ENCODE results near the gene TBC1D5. TPM values are rescaled to one million over a fixed set of nuclear protein-coding genes. Genes with fewer than 3 reads are reported as not detected.

The TBC1D5 gene
- total and polyA plus RNA-seq, 2 donors (not counting 1 experiment from before 2014, with no cell fraction given) = 22.6 to 111 TPM

DNA sequence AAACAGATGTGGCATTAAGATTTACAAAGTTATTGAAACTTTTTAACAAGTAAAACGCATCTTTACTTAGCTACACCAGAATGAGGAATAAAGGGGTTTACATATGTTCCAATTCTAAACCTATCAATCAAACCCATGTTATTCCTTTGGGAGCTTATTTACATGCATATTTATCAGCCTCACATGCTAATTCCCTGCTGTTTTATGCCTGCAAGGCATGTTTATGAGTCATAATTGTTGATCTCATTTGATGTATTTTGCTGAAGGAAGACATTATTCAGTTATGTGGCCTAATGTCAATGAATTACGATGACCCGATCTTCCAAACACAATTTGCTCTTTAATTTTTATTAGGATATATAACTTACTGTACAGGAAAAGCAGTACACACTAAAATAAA is 272.9 kb downstream of the TBC1D5 start:
- Histone ChIP-seq H3K4me1 (ENCODE audit: control insufficient read depth in 2 of 2, insufficient read depth in 2 of 2, low read length in 2 of 2) (no peaks in the 10 kb centered on the region), H3K27ac (ENCODE audit: low read length in 2 of 2) (no peak overlapping the region), H3K4me3 (ENCODE audit: control extremely low read depth in 1 of 5, extremely low read depth in 1 of 5, insufficient read depth in 1 of 5, low read depth in 2 of 5, low read length in 4 of 5) (no peak overlapping the region), H3K36me3 (replicated peaks in 1 of 2; ENCODE audit: control extremely low read depth in 1 of 2, control insufficient read depth in 1 of 2, extremely low read depth in 1 of 2, insufficient read depth in 2 of 2, low read length in 1 of 2) (peaks cover 0 to 5% of the 10 kb centered on the region in 2 experiments), H2AFZ (ENCODE audit: insufficient read depth, low read depth, low read length, poor library complexity, severe bottlenecking) (no peak overlapping the region), H3K9me3 (ENCODE audit: control extremely low read depth in 1 of 3, control insufficient read depth in 2 of 3, insufficient read depth in 1 of 3, low read length in 2 of 3) (no peaks in the 10 kb centered on the region), H4K20me1 (ENCODE audit: control insufficient read depth, insufficient read depth, low read length, poor library complexity, severe bottlenecking) (peaks cover 6% of the 10 kb centered on the region), H3K79me2 (ENCODE audit: control insufficient read depth, insufficient read depth, low read length) (peaks cover 5% of the 10 kb centered on the region), H3K27me3 (replicated peaks in 1 of 4; ENCODE audit: control extremely low read depth in 1 of 4, control insufficient read depth in 3 of 4, insufficient read depth in 4 of 4, low read length in 3 of 4) (no peaks in the 10 kb centered on the region), H3K4me2 (replicated peaks; ENCODE audit: low read depth, low read length, poor library complexity, severe bottlenecking) (no peak overlapping the region), H3K9ac (ENCODE audit: low read length) (no peak overlapping the region)
- DNase-seq (no peak), ATAC-seq (ENCODE audit: low read depth) (no peak)
- TF ChIP-seq, protein P1, sequence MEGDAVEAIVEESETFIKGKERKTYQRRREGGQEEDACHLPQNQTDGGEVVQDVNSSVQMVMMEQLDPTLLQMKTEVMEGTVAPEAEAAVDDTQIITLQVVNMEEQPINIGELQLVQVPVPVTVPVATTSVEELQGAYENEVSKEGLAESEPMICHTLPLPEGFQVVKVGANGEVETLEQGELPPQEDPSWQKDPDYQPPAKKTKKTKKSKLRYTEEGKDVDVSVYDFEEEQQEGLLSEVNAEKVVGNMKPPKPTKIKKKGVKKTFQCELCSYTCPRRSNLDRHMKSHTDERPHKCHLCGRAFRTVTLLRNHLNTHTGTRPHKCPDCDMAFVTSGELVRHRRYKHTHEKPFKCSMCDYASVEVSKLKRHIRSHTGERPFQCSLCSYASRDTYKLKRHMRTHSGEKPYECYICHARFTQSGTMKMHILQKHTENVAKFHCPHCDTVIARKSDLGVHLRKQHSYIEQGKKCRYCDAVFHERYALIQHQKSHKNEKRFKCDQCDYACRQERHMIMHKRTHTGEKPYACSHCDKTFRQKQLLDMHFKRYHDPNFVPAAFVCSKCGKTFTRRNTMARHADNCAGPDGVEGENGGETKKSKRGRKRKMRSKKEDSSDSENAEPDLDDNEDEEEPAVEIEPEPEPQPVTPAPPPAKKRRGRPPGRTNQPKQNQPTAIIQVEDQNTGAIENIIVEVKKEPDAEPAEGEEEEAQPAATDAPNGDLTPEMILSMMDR (IDR thresholded peaks at IDR 0.05) = no peak
- TF ChIP-seq EZH2 (IDR thresholded peaks at IDR 0.05; ENCODE audit: borderline replicate concordance, insufficient read depth, low read depth, low read length, poor library complexity, severe bottlenecking) = no peak
- POLR2A ChIA-PET = no interaction called here
- Mint-ChIP-seq H3K9me3 (ENCODE audit: insufficient read depth) (no peaks in the 10 kb centered on the region), H3K27me3 (no peaks in the 10 kb centered on the region), H3K27ac (no peak overlapping the region), H3K4me3 (no peak overlapping the region), H3K4me1 (no peaks in the 10 kb centered on the region)
- CTCF ChIA-PET = interaction anchor here (0.7 to 1.1 kb wide), 3 partner anchors 31 to 372 kb away, joined by 3 read pairs; no protein-coding TSS in a partner anchor
- intact Hi-C loops (cut with micrococcal nuclease) = no loop called here
- no CpG with 5 or more reads among the region's 3 CpGs for WGBS (ENCODE audit: insufficient coverage)

DNA sequence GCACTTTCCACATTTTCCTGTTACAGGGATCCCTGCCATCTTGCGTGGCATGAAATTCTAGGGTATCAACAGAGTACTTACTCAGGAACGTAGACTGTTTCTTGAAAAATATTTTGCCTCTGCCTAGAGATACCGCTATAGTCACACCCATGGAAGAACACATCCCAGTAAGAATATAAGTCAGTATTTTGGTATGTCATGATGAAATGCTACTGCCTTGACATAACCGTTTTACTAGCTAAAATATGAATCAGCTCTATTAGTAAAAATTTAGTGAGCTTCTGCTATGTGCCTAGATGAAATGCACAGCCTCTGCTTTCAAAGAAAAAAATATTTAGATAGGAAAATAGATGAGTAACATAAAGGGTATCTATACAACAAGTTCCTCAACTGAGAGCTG is 276.4 kb downstream of the TBC1D5 start:
- Histone ChIP-seq H4K20me1 (ENCODE audit: control insufficient read depth, insufficient read depth, low read length, poor library complexity, severe bottlenecking) (peaks cover 6% of the 10 kb centered on the region), H3K36me3 (replicated peaks in 1 of 2; ENCODE audit: control extremely low read depth in 1 of 2, control insufficient read depth in 1 of 2, extremely low read depth in 1 of 2, insufficient read depth in 2 of 2, low read length in 1 of 2) (peaks cover 0 to 11% of the 10 kb centered on the region in 2 experiments), H3K27me3 (replicated peaks in 1 of 4; ENCODE audit: control extremely low read depth in 1 of 4, control insufficient read depth in 3 of 4, insufficient read depth in 4 of 4, low read length in 3 of 4) (no peaks in the 10 kb centered on the region), H2AFZ (ENCODE audit: insufficient read depth, low read depth, low read length, poor library complexity, severe bottlenecking) (no peak overlapping the region), H3K27ac (ENCODE audit: low read length in 2 of 2) (no peak overlapping the region), H3K4me1 (ENCODE audit: control insufficient read depth in 2 of 2, insufficient read depth in 2 of 2, low read length in 2 of 2) (no peaks in the 10 kb centered on the region), H3K9me3 (ENCODE audit: control extremely low read depth in 1 of 3, control insufficient read depth in 2 of 3, insufficient read depth in 1 of 3, low read length in 2 of 3) (no peaks in the 10 kb centered on the region), H3K4me3 (ENCODE audit: control extremely low read depth in 1 of 5, extremely low read depth in 1 of 5, insufficient read depth in 1 of 5, low read depth in 2 of 5, low read length in 4 of 5) (no peak overlapping the region), H3K79me2 (ENCODE audit: control insufficient read depth, insufficient read depth, low read length) (peaks cover 5% of the 10 kb centered on the region), H3K9ac (ENCODE audit: low read length) (no peak overlapping the region), H3K4me2 (replicated peaks; ENCODE audit: low read depth, low read length, poor library complexity, severe bottlenecking) (no peak overlapping the region)
- CTCF ChIA-PET = interaction anchor here (0.6 kb wide), 1 partner anchor 911 kb away, joined by 3 read pairs; no protein-coding TSS in a partner anchor
- H3K4me3 Mint-ChIP-seq = no peak overlapping the region
- TF ChIP-seq, protein P1 (IDR thresholded peaks at IDR 0.05) = no peak
- TF ChIP-seq EZH2 (IDR thresholded peaks at IDR 0.05; ENCODE audit: borderline replicate concordance, insufficient read depth, low read depth, low read length, poor library complexity, severe bottlenecking) = no peak
- no peaks in the 10 kb centered on the region for H3K4me1 Mint-ChIP-seq
- POLR2A ChIA-PET = no interaction called here
- intact Hi-C loops (cut with micrococcal nuclease) = no loop called here
- no peaks in the 10 kb centered on the region for H3K9me3 Mint-ChIP-seq (ENCODE audit: insufficient read depth)
- DNase-seq (no peak), ATAC-seq (ENCODE audit: low read depth) (no peak)
- no peaks in the 10 kb centered on the region for H3K27me3 Mint-ChIP-seq
- WGBS (ENCODE audit: insufficient coverage) = 100% methylated on average over 1 of the region's 4 CpGs
- no peak overlapping the region for H3K27ac Mint-ChIP-seq

Measured in B cell (primary cell).